Measurements from ENCODE around the gene DLGAP4.

The DLGAP4 gene

GRCh38 chr20:36334281-36335205, 28.4 kb downstream of the DLGAP4 start:
- DNase-seq: peak; percentile 54

- DNase-seq: no peak
These were observed 29.2 kb downstream of the DLGAP4 start for GRCh38 chr20:36335206-36335870.

- peak; percentile 10 for DNase-seq
These were observed 30.1 kb downstream of the DLGAP4 start for GRCh38 chr20:36336204-36336603.

GRCh38 chr20:36336954-36337704, 31.0 kb downstream of the DLGAP4 start:
- DNase-seq: peak; percentile 68

- no peak for DNase-seq
These were observed 31.7 kb downstream of the DLGAP4 start for GRCh38 chr20:36337886-36338285.

- no peak for DNase-seq
These were observed 33.8 kb downstream of the DLGAP4 start for GRCh38 chr20:36339646-36340592.

GRCh38 chr20:36340593-36340990, 34.5 kb downstream of the DLGAP4 start:
- no peak for DNase-seq

- no peak for DNase-seq
These were observed 35.3 kb downstream of the DLGAP4 start for GRCh38 chr20:36341331-36342020.

GRCh38 chr20:36342331-36343120, 36.4 kb downstream of the DLGAP4 start:
- no peak for DNase-seq

- DNase-seq: no peak
These were observed 37.5 kb downstream of the DLGAP4 start for GRCh38 chr20:36343641-36344040.

GRCh38 chr20:36344517-36345132, 38.5 kb downstream of the DLGAP4 start:
- DNase-seq: no peak

GRCh38 chr20:36346256-36346655, 40.1 kb downstream of the DLGAP4 start:
- DNase-seq: no peak

GRCh38 chr20:36349384-36350170, 43.4 kb downstream of the DLGAP4 start:
- no peak for DNase-seq

GRCh38 chr20:36350439-36350838, 44.3 kb downstream of the DLGAP4 start:
- no peak for DNase-seq

GRCh38 chr20:36351937-36352336, 45.8 kb downstream of the DLGAP4 start:
- no peak for DNase-seq

GRCh38 chr20:36352843-36353553, 46.9 kb downstream of the DLGAP4 start:
- DNase-seq: no peak

- DNase-seq: no peak
These were observed 47.6 kb downstream of the DLGAP4 start for GRCh38 chr20:36353740-36354139.

GRCh38 chr20:36355469-36356171, 49.5 kb downstream of the DLGAP4 start:
- peak; percentile 16 for DNase-seq
